Omental fat pad (tissue), 4 donors: ENCODE measurements around the gene SDK1. TPM values are rescaled to one million over a fixed set of nuclear protein-coding genes. Genes with fewer than 3 reads are reported as not detected.

Experiments
- ATAC-seq: fragments of 150-250 bp; one replicate; pipeline ENCODE4 v1.9.1; 2016; ENCODE audit warnings: mild to moderate bottlenecking, moderate library complexity; ENCODE audit not compliant: low FRiP score
- DNase-seq: peaks from one replicate; pipeline ENCODE4 v3.0.0-alpha.2; 2019; ENCODE audit warnings: low spot score
- total RNA-seq, 4 donors: library from RNA; depleted of rRNA; stranded (reverse); fragments of >200 nt; gene quantifications; one replicate each; pipeline ENCODE4 v1.1.0, GENCODE V29; 2016
- TF ChIP-seq, protein P1 (sequence below), 3 donors: fragments of 450-650 bp; IDR thresholded peaks; one replicate each; pipeline ENCODE4 v1.5.1; 2016 to 2017; ENCODE audit warnings: antibody characterized with exemption in 3 of 3, mild to moderate bottlenecking in 3 of 3, moderate library complexity in 2 of 3

SDK1 gene
- total RNA-seq, 4 donors from 2014 or later = 2.5 to 14.7 (median 5.4) TPM

DNA sequence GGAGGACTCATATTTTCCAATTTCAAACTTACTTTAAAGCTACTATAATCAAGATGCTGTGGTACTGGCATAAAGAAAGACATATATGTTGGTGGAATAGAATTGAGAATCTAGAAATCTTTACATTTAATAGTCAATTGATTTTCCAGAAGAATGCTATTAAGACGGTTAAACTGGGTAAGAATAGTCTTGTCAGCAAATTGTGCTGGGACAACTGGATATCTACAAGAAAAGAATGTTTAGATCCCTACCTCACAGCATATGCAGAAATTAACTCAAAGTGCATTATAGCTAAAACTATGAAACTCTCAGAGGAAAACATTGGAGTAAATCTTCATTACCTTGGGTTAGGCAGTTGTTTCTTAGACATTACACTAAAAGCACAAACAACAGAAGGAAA is 203.3 kb downstream of the SDK1 start:
- DNase-seq (no peak), ATAC-seq (no peak)
- TF ChIP-seq, protein P1, sequence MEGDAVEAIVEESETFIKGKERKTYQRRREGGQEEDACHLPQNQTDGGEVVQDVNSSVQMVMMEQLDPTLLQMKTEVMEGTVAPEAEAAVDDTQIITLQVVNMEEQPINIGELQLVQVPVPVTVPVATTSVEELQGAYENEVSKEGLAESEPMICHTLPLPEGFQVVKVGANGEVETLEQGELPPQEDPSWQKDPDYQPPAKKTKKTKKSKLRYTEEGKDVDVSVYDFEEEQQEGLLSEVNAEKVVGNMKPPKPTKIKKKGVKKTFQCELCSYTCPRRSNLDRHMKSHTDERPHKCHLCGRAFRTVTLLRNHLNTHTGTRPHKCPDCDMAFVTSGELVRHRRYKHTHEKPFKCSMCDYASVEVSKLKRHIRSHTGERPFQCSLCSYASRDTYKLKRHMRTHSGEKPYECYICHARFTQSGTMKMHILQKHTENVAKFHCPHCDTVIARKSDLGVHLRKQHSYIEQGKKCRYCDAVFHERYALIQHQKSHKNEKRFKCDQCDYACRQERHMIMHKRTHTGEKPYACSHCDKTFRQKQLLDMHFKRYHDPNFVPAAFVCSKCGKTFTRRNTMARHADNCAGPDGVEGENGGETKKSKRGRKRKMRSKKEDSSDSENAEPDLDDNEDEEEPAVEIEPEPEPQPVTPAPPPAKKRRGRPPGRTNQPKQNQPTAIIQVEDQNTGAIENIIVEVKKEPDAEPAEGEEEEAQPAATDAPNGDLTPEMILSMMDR (IDR thresholded peaks at IDR 0.05) = no peak

DNA sequence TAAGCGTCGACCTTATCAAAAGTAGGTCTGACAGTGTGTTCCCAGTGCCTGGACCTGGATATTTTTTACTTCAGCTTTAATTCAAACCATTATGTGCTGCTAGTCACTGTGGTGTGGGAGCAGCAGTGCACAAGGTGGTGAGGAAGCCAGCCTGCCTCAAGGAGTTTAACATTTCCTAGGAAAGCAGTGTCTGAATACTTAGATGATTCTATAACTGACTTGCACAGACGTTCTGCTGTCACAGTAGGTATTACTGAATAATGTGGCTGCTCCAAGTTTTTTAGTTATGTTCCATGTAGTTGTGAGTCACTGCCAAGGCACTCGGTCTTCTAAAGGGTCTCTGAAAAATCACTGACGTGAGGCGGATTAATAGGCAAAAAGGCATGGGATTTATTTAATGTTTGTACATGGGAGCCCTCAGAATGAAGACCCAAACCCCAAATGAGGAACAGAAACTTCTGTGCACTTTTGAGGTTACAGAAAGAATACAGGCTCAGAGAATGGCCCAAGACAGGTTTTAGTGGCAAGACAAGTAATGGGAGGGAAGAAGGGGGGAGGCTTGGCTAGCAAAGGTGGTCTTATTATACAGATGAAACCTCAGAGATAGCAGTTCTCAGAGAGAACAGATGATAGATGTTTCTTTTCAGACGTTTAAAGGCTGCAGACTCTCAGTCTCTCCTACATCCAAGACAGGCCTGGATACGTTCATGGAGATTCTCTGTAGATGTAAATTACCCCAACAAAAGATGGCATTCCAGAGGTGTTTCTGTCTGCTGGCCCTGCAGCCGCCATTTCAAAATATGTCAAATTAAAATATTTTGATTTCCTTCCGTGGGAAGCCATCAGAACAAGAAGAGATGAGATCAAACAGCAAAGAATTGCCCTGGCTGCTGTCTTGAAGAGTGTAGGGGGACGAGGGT is 209.3 kb downstream of the SDK1 start:
- DNase-seq = no peak
- TF ChIP-seq, protein P1 (IDR thresholded peaks at IDR 0.05) = no peak
- no peak for ATAC-seq

DNA sequence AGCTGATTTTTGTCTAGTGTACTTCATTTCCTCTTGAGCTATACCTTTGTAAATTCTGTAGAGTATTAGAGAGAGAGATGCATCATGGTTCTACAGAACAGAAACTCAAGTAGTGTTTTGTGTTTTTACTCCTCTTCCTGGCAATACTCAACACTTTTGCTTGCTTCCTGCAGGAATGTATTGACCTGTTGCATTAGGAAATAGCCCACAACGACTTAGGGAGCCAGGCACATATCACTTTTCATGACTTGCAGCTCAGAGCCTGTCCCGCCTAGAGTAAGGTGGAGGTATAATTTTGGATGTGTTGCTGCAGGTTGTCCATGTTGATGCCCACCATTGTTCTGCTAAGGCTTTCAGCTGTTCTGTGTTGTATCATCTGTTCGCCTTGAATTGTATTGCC is 216.3 kb downstream of the SDK1 start:
- TF ChIP-seq, protein P1 (IDR thresholded peaks at IDR 0.05) = no peak
- no peak for ATAC-seq
- no peak for DNase-seq

DNA sequence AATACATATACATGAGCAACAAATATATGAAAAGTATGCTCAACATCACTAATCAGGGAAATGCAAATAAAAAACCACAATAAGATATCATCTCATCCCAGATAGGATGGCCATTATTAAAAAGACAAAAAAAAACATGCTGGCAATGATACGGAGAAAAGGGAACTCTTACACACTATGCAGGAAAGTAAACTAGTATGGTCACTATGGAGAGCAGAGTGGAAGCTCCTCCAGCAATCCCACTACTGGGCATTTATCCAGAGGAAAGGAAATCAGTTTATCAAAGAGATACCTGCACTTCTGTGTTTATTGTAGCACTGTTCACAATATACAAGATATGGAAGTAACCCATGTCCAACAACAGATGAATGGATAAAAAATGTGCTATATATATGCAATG is 217.5 kb downstream of the SDK1 start:
- TF ChIP-seq, protein P1 (IDR thresholded peaks at IDR 0.05) = no peak
- ATAC-seq (no peak), DNase-seq (no peak)

DNA sequence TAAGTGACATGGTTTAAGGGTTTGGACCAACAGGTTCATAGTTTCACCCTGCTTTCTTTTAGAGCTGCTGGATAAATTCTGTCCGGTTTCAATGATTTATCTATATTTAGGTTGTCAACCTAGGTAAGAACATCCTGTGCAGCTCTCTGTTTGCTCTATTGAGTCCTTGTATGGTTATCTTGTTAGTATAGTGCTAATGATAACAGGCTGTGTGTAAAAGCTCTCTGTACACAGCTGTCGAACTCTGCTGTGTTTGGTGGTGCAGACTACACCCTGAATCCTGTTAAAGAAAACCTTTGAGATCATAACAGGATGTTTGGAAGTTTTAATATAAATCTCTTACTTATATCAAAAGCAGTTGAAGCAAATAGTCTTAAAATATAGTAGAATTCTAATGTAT is 219.2 kb downstream of the SDK1 start:
- no peak for DNase-seq
- TF ChIP-seq, protein P1 (IDR thresholded peaks at IDR 0.05) = no peak
- ATAC-seq = no peak

DNA sequence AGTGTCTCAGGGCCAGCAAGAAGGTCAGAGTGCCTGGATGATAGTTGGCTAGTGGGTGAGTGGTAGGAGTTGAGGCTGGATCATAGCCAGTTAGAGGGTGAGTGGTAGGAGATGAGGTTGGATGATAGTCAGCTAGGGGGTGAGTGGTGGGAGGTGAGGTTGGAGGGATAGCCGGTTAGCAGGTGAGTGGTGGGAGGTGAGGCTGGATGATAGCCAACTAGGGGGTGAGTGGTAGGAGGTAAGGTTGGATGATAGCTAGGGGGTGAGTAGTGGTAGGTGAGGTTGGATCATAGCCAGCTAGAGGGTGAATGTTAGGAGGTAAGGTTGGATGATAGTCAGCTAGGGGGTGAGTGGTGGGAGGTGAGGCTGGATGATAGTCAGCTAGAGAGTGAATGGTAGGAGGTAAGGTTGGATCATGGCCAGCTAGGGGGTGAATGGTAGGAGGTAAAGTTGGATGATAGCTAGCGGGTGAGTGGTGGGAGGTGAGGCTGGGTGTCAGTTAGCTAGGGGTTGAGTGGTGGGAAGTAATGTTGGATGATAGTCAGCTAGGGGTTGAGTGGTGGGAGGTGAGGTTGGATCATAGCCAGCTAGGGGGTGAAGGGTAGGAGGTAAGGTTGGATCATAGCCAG is 226.6 kb downstream of the SDK1 start:
- DNase-seq (no peak), ATAC-seq (no peak)
- TF ChIP-seq, protein P1 (IDR thresholded peaks at IDR 0.05) = no peak
